Neural cell (in vitro differentiated cells): ENCODE measurements around the gene GAS2L3. TPM values are rescaled to one million over a fixed set of nuclear protein-coding genes. Genes with fewer than 3 reads are reported as not detected.

Experiments
- H2AFZ ChIP-seq: fragments of 200-600, 300-800 bp; sonication (generic), shearing (Covaris generic); 2 replicates; pipeline ENCODE4 v1.6.0; 2014; ENCODE audit warnings: low read depth, mild to moderate bottlenecking, antibody characterized with exemption, low read length, moderate library complexity
- H3F3A ChIP-seq: fragments of 200-600 bp; shearing (Covaris generic); 2 replicates; pipeline ENCODE4 v1.6.1; 2016; ENCODE audit warnings: mild to moderate bottlenecking, moderate library complexity, mixed read lengths, antibody characterized with exemption, low read length; ENCODE audit not compliant: insufficient read depth, poor library complexity, severe bottlenecking
- H3K27ac ChIP-seq: fragments of 200-600, 300-800 bp; sonication (generic), shearing (Covaris generic); 2 replicates; pipeline ENCODE4 v1.5.1; 2014; ENCODE audit warnings: mild to moderate bottlenecking, low read length, moderate library complexity
- H3K27me3 ChIP-seq: fragments of 300-800, 200-600 bp; sonication (generic), shearing (Covaris generic); 2 replicates; pipeline ENCODE4 v1.6.0; 2014; ENCODE audit warnings: mild to moderate bottlenecking, low read depth, low read length, moderate library complexity; ENCODE audit not compliant: insufficient read depth
- H3K36me3 ChIP-seq: fragments of 300-800, 200-600 bp; sonication (generic), shearing (Covaris generic); 2 replicates; pipeline ENCODE4 v1.5.1; 2014; ENCODE audit warnings: mild to moderate bottlenecking, antibody characterized with exemption, low read length, moderate library complexity; ENCODE audit not compliant: insufficient read depth
- H3K4me2 ChIP-seq: fragments of 300-800, 200-600 bp; sonication (generic), shearing (Covaris generic); 2 replicates; pipeline ENCODE4 v1.6.0; 2014; ENCODE audit warnings: mild to moderate bottlenecking, low read length
- H3K4me3 ChIP-seq: fragments of 300-800, 200-600 bp; sonication (generic), shearing (Covaris generic); 2 replicates; pipeline ENCODE4 v1.5.1; 2014; ENCODE audit warnings: mild to moderate bottlenecking, low read length, moderate library complexity
- H3K79me2 ChIP-seq: fragments of 200-600 bp; shearing (Covaris generic); replicated peaks from 2 replicates; pipeline ENCODE4 v1.6.0; 2014; ENCODE audit warnings: mild to moderate bottlenecking, low read length, moderate library complexity; ENCODE audit not compliant: insufficient read depth
- H3K9ac ChIP-seq: fragments of 300-800, 200-600 bp; sonication (generic), shearing (Covaris generic); 2 replicates; pipeline ENCODE4 v1.6.1; 2016; ENCODE audit warnings: mild to moderate bottlenecking, low read length, mixed read lengths
- H3K9me2 ChIP-seq: fragments of 200-600 bp; shearing (Covaris generic); 2 replicates; pipeline ENCODE4 v1.6.1; 2016; ENCODE audit warnings: mild to moderate bottlenecking, low read length, mixed read lengths; ENCODE audit not compliant: insufficient read depth
- H3K9me3 ChIP-seq: fragments of 200-600, 300-800 bp; sonication (generic), shearing (Covaris generic); 2 replicates; pipeline ENCODE4 v1.6.1; 2016; ENCODE audit warnings: mild to moderate bottlenecking, mixed run types, low read length, moderate library complexity, mixed read lengths
- H4K20me1 ChIP-seq: fragments of 200-600 bp; shearing (Covaris generic); 2 replicates; pipeline ENCODE4 v1.6.1; 2016; ENCODE audit warnings: mild to moderate bottlenecking, mixed run types; ENCODE audit not compliant: insufficient read depth
- CTCF ChIP-seq: fragments of 450-650 bp; IDR thresholded peaks from 2 replicates; pipeline ENCODE4 v1.5.1; 2014; ENCODE audit warnings: antibody characterized with exemption, mild to moderate bottlenecking, moderate library complexity; ENCODE audit not compliant: poor library complexity, severe bottlenecking
- EP300 ChIP-seq: fragments of 450-650 bp; conservative IDR thresholded peaks from 2 replicates; pipeline ENCODE4 v1.6.1; 2014; ENCODE audit warnings: antibody characterized with exemption, mild to moderate bottlenecking, moderate library complexity; ENCODE audit not compliant: poor library complexity, severe bottlenecking
- EZH2 ChIP-seq: fragments of 200-600, 300-800 bp; shearing (Covaris generic), sonication (generic); IDR thresholded peaks from 2 replicates; pipeline ENCODE4 v1.6.1; 2014; ENCODE audit warnings: antibody characterized with exemption, low read length, borderline replicate concordance, mild to moderate bottlenecking; ENCODE audit not compliant: insufficient read depth, poor library complexity, severe bottlenecking
- MXI1 ChIP-seq: fragments of 450-650 bp; conservative IDR thresholded peaks from 2 replicates; pipeline ENCODE4 v1.6.1; 2014; ENCODE audit warnings: antibody characterized with exemption, mild to moderate bottlenecking; ENCODE audit not compliant: poor library complexity, severe bottlenecking
- POLR2AphosphoS5 ChIP-seq: IDR thresholded peaks from 2 replicates; pipeline ENCODE4 v1.6.1; 2012
- RAD21 ChIP-seq: fragments of 450-650 bp; conservative IDR thresholded peaks from 2 replicates; pipeline ENCODE4 v1.6.1; 2014; ENCODE audit warnings: antibody characterized with exemption, mild to moderate bottlenecking, moderate library complexity
- REST ChIP-seq: IDR thresholded peaks from 2 replicates; pipeline ENCODE4 v1.6.1; 2012; ENCODE audit warnings: borderline replicate concordance
- SMC3 ChIP-seq: fragments of 450-650 bp; conservative IDR thresholded peaks from 2 replicates; pipeline ENCODE4 v1.6.1; 2014; ENCODE audit warnings: antibody characterized with exemption, mild to moderate bottlenecking, moderate library complexity; ENCODE audit not compliant: poor library complexity
- TAF1 ChIP-seq: IDR thresholded peaks from 2 replicates; pipeline ENCODE4 v1.6.1; 2012; ENCODE audit warnings: low read depth
- polyA plus RNA-seq: library from polyadenylated mRNA; depleted of rRNA; stranded (reverse); fragments of >200 nt; gene quantifications from 2 replicates; pipeline ENCODE4 v1.2.3, GENCODE V29; 2014

Gene GAS2L3
- polyA plus RNA-seq, 1 donor from 2014 or later, result 0.67 TPM

- Histone ChIP-seq H3K79me2 (no peaks in the 10 kb centered on the region), H3K4me3 (no peak overlapping the region), H3K27ac (no peak overlapping the region), H3F3A (no peaks in the 10 kb centered on the region), H3K9ac (no peak overlapping the region), H2AFZ (no peak overlapping the region), H3K9me2 (no peaks in the 10 kb centered on the region), H3K36me3 (no peaks in the 10 kb centered on the region), H4K20me1 (no peaks in the 10 kb centered on the region), H3K27me3 (no peaks in the 10 kb centered on the region), H3K9me3 (no peaks in the 10 kb centered on the region), H3K4me2 (no peak overlapping the region)
- TF ChIP-seq POLR2AphosphoS5 (no peak), MXI1 (no peak), EZH2 (no peak)
Observed at GRCh38 chr12:100566887-100567637, 6.4 kb upstream of the GAS2L3 start.

- Histone ChIP-seq H4K20me1 (no peaks in the 10 kb centered on the region), H2AFZ (no peak overlapping the region), H3K9me3 (no peaks in the 10 kb centered on the region), H3K79me2 (no peaks in the 10 kb centered on the region), H3F3A (no peaks in the 10 kb centered on the region), H3K27ac (no peak overlapping the region), H3K27me3 (no peaks in the 10 kb centered on the region), H3K9me2 (no peaks in the 10 kb centered on the region), H3K4me3 (no peak overlapping the region), H3K4me2 (no peak overlapping the region), H3K36me3 (no peaks in the 10 kb centered on the region), H3K9ac (no peak overlapping the region)
- TF ChIP-seq POLR2AphosphoS5, result no peak
- TF ChIP-seq MXI1, result no peak
- TF ChIP-seq EP300, result no peak
- TF ChIP-seq EZH2, result no peak
- no peak for TF ChIP-seq TAF1
- no peak for TF ChIP-seq CTCF
- no peak for TF ChIP-seq SMC3
- TF ChIP-seq REST, result no peak
- no peak for TF ChIP-seq RAD21
Observed at GRCh38 chr12:100567945-100568344, 5.5 kb upstream of the GAS2L3 start.
